Spleen (tissue), 7 donors: Measurements from ENCODE around the gene PPA2.

Source experiments
- POLR2A ChIP-seq, 3 donors: fragments of 450-650 bp; IDR thresholded peaks; one replicate each; pipeline ENCODE4 v1.5.1; 2017; ENCODE audit warnings: antibody characterized with exemption in 3 of 3, mild to moderate bottlenecking in 1 of 3
- POLR2AphosphoS5 ChIP-seq, 3 donors: sonication (generic); formaldehyde crosslinking; IDR thresholded peaks; one replicate each; pipeline ENCODE4 v1.5.1; 2017; ENCODE audit warnings: antibody characterized with exemption in 3 of 3
- TF ChIP-seq, protein P1 (sequence below), 11 experiments: fragments of 200-600 bp in 7 of 11; fragments of 450-650 bp in 4 of 11; sonication (generic) in 4 of 11; IDR thresholded peaks in 8 of 11; conservative IDR thresholded peaks in 3 of 11; 1 replicate in 7 of 11; 2 replicates in 4 of 11; pipeline versions ENCODE4 v1.4.0 to v1.8.0; 2016 to 2021; ENCODE audit warnings: antibody characterized with exemption in 11 of 11, inconsistent platforms in 4 of 11, mild to moderate bottlenecking in 1 of 11
- donor health status: DM: no; HTN: no; CAD: no; lungs with moderate emphysema.
- donor health status: DM: no; HTN: no; CAD: no.
- donor health status: DM: no; HTN: no; CAD: no.

DNA sequence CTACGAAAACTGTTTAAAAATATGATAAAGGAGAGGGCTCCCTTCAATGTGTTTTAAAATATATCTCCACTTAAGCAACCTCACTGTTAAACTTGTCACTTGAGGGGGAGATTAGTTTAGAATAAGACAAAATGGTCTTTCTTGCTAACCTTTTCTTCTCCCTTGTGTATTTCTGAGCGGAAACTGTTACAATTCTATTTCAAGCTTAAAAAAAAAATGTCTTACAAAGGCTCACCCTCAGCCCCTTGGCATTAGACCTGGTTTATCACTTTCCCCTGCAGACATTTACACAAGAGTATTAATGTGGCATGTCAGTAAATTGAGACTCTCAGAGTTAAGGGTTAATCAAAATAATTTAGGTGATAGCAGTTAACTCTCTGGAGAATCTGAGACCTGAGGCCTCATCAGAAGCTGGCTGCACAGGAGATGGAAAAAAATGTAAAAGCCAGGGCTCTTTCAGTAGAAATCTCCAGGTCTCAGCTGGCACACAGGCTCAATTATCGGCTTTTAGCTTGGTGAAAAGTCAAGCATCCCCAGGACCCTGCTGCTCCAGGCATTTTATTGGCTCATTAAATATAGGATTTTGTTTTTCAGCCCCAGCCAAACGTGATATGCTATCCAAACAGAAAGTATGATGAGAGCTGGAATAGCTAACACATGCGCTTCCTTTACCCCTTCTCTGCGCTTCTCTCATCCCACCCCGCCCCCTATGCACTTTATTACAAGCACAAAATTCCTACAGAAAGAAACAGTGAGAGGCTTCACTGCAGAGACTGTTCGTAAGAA is 130.5 kb downstream of the PPA2 start:
- TF ChIP-seq, protein P1, sequence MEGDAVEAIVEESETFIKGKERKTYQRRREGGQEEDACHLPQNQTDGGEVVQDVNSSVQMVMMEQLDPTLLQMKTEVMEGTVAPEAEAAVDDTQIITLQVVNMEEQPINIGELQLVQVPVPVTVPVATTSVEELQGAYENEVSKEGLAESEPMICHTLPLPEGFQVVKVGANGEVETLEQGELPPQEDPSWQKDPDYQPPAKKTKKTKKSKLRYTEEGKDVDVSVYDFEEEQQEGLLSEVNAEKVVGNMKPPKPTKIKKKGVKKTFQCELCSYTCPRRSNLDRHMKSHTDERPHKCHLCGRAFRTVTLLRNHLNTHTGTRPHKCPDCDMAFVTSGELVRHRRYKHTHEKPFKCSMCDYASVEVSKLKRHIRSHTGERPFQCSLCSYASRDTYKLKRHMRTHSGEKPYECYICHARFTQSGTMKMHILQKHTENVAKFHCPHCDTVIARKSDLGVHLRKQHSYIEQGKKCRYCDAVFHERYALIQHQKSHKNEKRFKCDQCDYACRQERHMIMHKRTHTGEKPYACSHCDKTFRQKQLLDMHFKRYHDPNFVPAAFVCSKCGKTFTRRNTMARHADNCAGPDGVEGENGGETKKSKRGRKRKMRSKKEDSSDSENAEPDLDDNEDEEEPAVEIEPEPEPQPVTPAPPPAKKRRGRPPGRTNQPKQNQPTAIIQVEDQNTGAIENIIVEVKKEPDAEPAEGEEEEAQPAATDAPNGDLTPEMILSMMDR (IDR thresholded peaks at IDR 0.05 in 8 of 11, conservative IDR thresholded peaks at IDR 0.05 in 3 of 11): no peak
- TF ChIP-seq POLR2A (IDR thresholded peaks at IDR 0.05) (no peak), POLR2AphosphoS5 (IDR thresholded peaks at IDR 0.05) (no peak)
